GM12878 (cell line): ENCODE data around the gene UBE2L6. TPM values are rescaled to one million over a fixed set of nuclear protein-coding genes. Genes with fewer than 3 reads are reported as not detected.

Experiments used
- ATAC-seq: fragments of 200-7000 bp; cut with Tn5 transposase; 3 replicates; pipeline ENCODE4 v1.9.1; 2020; ENCODE audit warnings: mild to moderate bottlenecking, moderate library complexity
- BruUV-seq: library from RNA; stranded (reverse); fragments of 400-500 nt; replicated peaks from 2 replicates; lab custom pipeline; 2021; lab: Mats Ljungman, UMichigan
- CTCF ChIA-PET: fragments of 300-600 bp; sonication (Branson Sonifier 250); formaldehyde crosslinking; extraction: SDS; loops from one replicate; lab custom pipeline; 2021; ENCODE audit warnings: inconsistent platforms; lab: Yijun Ruan, JAX
- POLR2A ChIA-PET: fragments of 350-600 bp; formaldehyde crosslinking; extraction: SDS; loops from one replicate; lab custom pipeline; 2021; ENCODE audit warnings: inconsistent platforms; lab: Charles Lee
- RAD21 ChIA-PET: fragments of 300-600 bp; sonication (Branson Sonifier 250); formaldehyde crosslinking; loops from one replicate; lab custom pipeline; 2023; ENCODE audit warnings: antibody characterized with exemption; ENCODE audit not compliant: unreplicated experiment; lab: Charles Lee
- SMC1A ChIA-PET: fragments of 300-600 bp; sonication (Branson Sonifier 250); formaldehyde crosslinking; loops from one replicate; lab custom pipeline; 2023; ENCODE audit not compliant: unreplicated experiment, uncharacterized antibody; lab: Charles Lee
- DNase-seq: peaks from one replicate; pipeline ENCODE4 v3.0.0-alpha.2; 2011; ENCODE audit warnings: low read depth, low spot score
- FAIRE-seq: peaks from 3 replicates; lab custom pipeline; 2011; peaks lifted over from hg19 to GRCh38; lab: Jason Lieb, UNC
- H2AFZ ChIP-seq: 2 replicates; pipeline ENCODE4 v1.6.0; 2011; ENCODE audit warnings: low read depth, low read length, control low read depth; ENCODE audit not compliant: control insufficient read depth
- H3K27ac ChIP-seq: 2 replicates; pipeline ENCODE4 v1.5.1; 2011; ENCODE audit warnings: control low read depth; ENCODE audit not compliant: control insufficient read depth, insufficient read depth
- H3K27me3 ChIP-seq, 2 experiments: replicated peaks in 1 of 2; 2 replicates each; pipeline versions ENCODE4 v1.6.0 to v1.6.1; 2011; ENCODE audit warnings: low read length in 1 of 2; ENCODE audit not compliant: control insufficient read depth in 2 of 2, insufficient read depth in 2 of 2
- H3K36me3 ChIP-seq, 2 experiments: 2 replicates each; pipeline ENCODE4 v1.5.1; 2011; ENCODE audit warnings: low read length in 1 of 2; ENCODE audit not compliant: control insufficient read depth in 2 of 2, insufficient read depth in 2 of 2
- H3K4me1 ChIP-seq: 2 replicates; pipeline ENCODE4 v1.6.1; 2011; ENCODE audit warnings: mild to moderate bottlenecking, low read length, moderate library complexity, mixed read lengths; ENCODE audit not compliant: control insufficient read depth, insufficient read depth
- H3K4me2 ChIP-seq: 2 replicates; pipeline ENCODE4 v1.6.0; 2011; ENCODE audit warnings: control low read depth; ENCODE audit not compliant: control insufficient read depth, insufficient read depth
- H3K4me3 ChIP-seq: fragments of 200-600 bp; sonication (generic); 2 replicates; pipeline ENCODE4 v1.5.1; 2016
- H3K79me2 ChIP-seq: 2 replicates; pipeline ENCODE4 v1.6.0; 2011; ENCODE audit warnings: low read length; ENCODE audit not compliant: control insufficient read depth, insufficient read depth
- H3K9ac ChIP-seq: 2 replicates; pipeline ENCODE4 v1.8.0; 2011; ENCODE audit warnings: low read length, control low read depth, mixed read lengths; ENCODE audit not compliant: control insufficient read depth, insufficient read depth
- H3K9me3 ChIP-seq: replicated peaks from 3 replicates; pipeline ENCODE4 v1.5.1; 2011; ENCODE audit warnings: mild to moderate bottlenecking, low read length; ENCODE audit not compliant: control insufficient read depth, insufficient read depth
- H4K20me1 ChIP-seq: 2 replicates; pipeline ENCODE4 v1.6.0; 2011; ENCODE audit not compliant: control insufficient read depth, insufficient read depth
- BCL11A ChIP-seq: IDR thresholded peaks from 2 replicates; pipeline ENCODE4 v1.6.1; 2011; ENCODE audit warnings: low read depth, low read length
- EED ChIP-seq: sonication (generic); IDR thresholded peaks from 2 replicates; pipeline ENCODE4 v1.6.1; 2016; ENCODE audit warnings: antibody characterized with exemption, low read depth
- HDAC2 ChIP-seq: fragments of 200-600 bp; sonication (generic); IDR thresholded peaks from 2 replicates; pipeline ENCODE4 v1.6.1; 2017
- MTA3 ChIP-seq: IDR thresholded peaks from 2 replicates; pipeline ENCODE4 v1.6.1; 2012; ENCODE audit warnings: low read length, inconsistent platforms, borderline replicate concordance
- PAX8 ChIP-seq: fragments of 450-650 bp; IDR thresholded peaks from 2 replicates; pipeline ENCODE4 v1.6.1; 2017; ENCODE audit warnings: mild to moderate bottlenecking, moderate library complexity
- PML ChIP-seq: IDR thresholded peaks from 2 replicates; pipeline ENCODE4 v1.6.1; 2012; ENCODE audit warnings: low read length, inconsistent platforms
- RAD21 ChIP-seq: IDR thresholded peaks from 2 replicates; pipeline ENCODE4 v1.6.1; 2011; ENCODE audit warnings: mild to moderate bottlenecking, low read depth, low read length, moderate library complexity; ENCODE audit not compliant: insufficient read depth
- ZNF384 ChIP-seq: IDR thresholded peaks from 2 replicates; pipeline ENCODE4 v1.6.1; 2012; ENCODE audit warnings: low read depth, mild to moderate bottlenecking, low read length, improper control_type of control experiment, borderline replicate concordance
- ZZZ3 ChIP-seq: IDR thresholded peaks from 2 replicates; pipeline ENCODE4 v1.6.1; 2011; ENCODE audit warnings: low read depth; ENCODE audit not compliant: control insufficient read depth, insufficient read length
- WGBS: methylation state at CpG from one replicate; pipeline ENCODE4 v1.1.6; 2016; ENCODE audit warnings: low lambda C conversion rate; ENCODE audit not compliant: insufficient replicate concordance, insufficient coverage; ENCODE audit errors: missing lambda C conversion rate; 5-methylcytosine and 5-hydroxymethylcytosine counted together
- in situ Hi-C: fragments of 300-500 bp; cut with MboI; formaldehyde crosslinking; loops from 9 replicates; pipeline ENCODE4 v1.14.3; 2018; ENCODE audit warnings: mixed read lengths
- intact Hi-C: fragments of 100-400 bp; cut with micrococcal nuclease; formaldehyde crosslinking; loops from one replicate; pipeline ENCODE4 v1.14.2; 2022; ENCODE audit not compliant: unreplicated experiment
- polyA plus RNA-seq, 11 experiments: library from polyadenylated mRNA; depleted of rRNA in 4 of 11; unstranded in 6 of 11; stranded (reverse) in 5 of 11; fragments of >200 nt; fragmentation: Nextera tagmentation in 4 of 11; fragmentation: Illumina TruSeq in 1 of 11; extraction: Ambion mirVana in 4 of 11; extraction: Trizol in 1 of 11; gene quantifications; 1 replicate in 1 of 11; 2 replicates in 10 of 11; pipeline versions ENCODE4 v1.2.1 to v1.2.3, GENCODE V29; 2011 to 2016; ENCODE audit warnings: inconsistent platforms in 2 of 11, missing spikeins in 2 of 11, low read depth in 1 of 11
- total RNA-seq, 4 experiments: library from RNA; depleted of rRNA in 3 of 4; stranded (reverse); fragments of >200 nt in 3 of 4; fragmentation: Illumina TruSeq in 1 of 4; extraction: Trizol in 1 of 4; gene quantifications; 2 replicates each; pipeline versions ENCODE4 v1.2.1 to v1.2.3, GENCODE V29; 2013 to 2021
- TF ChIP-seq, protein P1 (sequence below): fragments of 450-650 bp; IDR thresholded peaks from 2 replicates; pipeline ENCODE4 v1.6.1; 2016; ENCODE audit warnings: mild to moderate bottlenecking

The UBE2L6 gene
- total and polyA plus RNA-seq, 10 of the 15 experiments (the other 5 are each of a cell fraction or from before 2014, with no cell fraction given), result 114 to 295 (median 173) TPM

DNA sequence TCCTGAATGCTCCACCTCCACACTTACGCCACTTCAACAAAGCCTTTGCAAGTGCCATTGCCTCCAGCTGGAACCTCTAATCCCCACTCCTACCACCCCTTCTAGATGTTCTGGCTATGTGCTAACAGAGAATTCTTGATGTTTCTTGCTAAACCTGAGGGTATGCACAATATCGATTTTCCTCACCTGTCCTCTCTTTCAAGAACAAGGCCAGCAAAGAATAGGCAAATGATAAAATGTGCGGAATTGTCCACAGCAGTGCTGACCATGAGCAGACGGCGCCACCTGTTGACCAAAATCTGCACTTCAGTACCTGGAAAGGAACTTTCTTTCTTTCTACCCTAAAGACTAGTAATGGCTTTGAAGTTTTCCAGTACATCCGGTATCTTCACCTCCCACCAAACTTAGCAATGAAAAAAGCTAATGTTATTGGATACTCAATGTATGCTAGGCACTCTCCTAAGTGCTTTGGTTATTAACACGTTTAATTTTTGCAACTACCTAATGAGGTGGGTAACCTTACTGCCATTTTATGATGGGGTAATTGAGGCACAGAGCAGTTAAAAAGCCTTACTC, 40.3 kb downstream of the UBE2L6 start (continued):
- TF ChIP-seq ZNF384 (no peak), MTA3 (no peak), BCL11A (no peak), PML (no peak), HDAC2 (no peak), RAD21 (peak; percentile 92), EED (no peak), ZZZ3 (no peak)
- TF ChIP-seq, protein P1, sequence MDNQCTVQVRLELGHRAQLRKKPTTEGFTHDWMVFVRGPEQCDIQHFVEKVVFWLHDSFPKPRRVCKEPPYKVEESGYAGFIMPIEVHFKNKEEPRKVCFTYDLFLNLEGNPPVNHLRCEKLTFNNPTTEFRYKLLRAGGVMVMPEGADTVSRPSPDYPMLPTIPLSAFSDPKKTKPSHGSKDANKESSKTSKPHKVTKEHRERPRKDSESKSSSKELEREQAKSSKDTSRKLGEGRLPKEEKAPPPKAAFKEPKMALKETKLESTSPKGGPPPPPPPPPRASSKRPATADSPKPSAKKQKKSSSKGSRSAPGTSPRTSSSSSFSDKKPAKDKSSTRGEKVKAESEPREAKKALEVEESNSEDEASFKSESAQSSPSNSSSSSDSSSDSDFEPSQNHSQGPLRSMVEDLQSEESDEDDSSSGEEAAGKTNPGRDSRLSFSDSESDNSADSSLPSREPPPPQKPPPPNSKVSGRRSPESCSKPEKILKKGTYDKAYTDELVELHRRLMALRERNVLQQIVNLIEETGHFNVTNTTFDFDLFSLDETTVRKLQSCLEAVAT, result no peak

DNA sequence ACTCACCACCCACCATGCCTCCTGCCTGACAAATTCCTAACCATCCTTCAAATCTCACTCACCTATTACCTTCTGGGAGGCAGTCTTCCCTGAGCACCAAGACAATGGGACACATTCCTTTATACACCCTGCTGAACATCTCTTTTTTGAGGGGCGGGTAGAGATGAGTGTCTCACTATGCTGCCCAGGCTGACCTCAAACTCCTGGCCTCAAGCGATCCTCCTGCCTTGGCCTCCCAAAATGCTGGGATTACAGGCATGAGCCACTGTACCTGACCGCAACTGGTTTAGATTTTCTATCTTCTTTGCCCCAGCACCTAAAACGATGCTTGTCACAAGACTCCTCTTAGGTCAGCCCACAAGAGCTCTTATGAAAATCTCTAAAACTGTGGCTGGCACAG, 44.1 kb downstream of the UBE2L6 start:
- no peak overlapping the region for H3K4me3 ChIP-seq
- BruUV-seq, result no TSS peak
- intact Hi-C loops, result no loop called here
- H3K79me2 ChIP-seq, result no peaks in the 10 kb centered on the region; the same call in 1 of the 2 replicates
- ChIA-PET CTCF (interaction anchor here (7.0 to 9.7 kb wide), 4 partner anchors 7 to 119 kb away, joined by 103 to 396 read pairs (median 137); partner anchors contain the start of gene SLC43A1), POLR2A (interaction anchor here (0.7 kb wide), 1 partner anchor 27 kb away, joined by 3 read pairs; no protein-coding TSS in a partner anchor), RAD21 (interaction anchor here (1.2 to 9.0 kb wide), 3 partner anchors 31 to 178 kb away, joined by 3 to 133 read pairs (median 4); no protein-coding TSS in a partner anchor), SMC1A (interaction anchor here (0.6 to 8.1 kb wide), 4 partner anchors 23 to 66 kb away, joined by 3 to 130 read pairs (median 28); no protein-coding TSS in a partner anchor)
- no peak for FAIRE-seq
- no peak for DNase-seq
- H3K36me3 ChIP-seq, result peaks cover 0 to 6% of the 10 kb centered on the region in 2 experiments; a peak in 2 of 4 replicates
- TF ChIP-seq PAX8, result no peak
- H3K27me3 ChIP-seq, result no peaks in the 10 kb centered on the region
- no peak overlapping the region for H3K4me2 ChIP-seq
- H3K27ac ChIP-seq, result no peak overlapping the region
- no peak for ATAC-seq
- no peaks in the 10 kb centered on the region for H3K9me3 ChIP-seq
- WGBS, result 77% methylated on average over 4 of the region's 4 CpGs
- no peak overlapping the region for H2AFZ ChIP-seq
- H3K4me1 ChIP-seq, result 0 out of 2 replicates have a peak, but pooled peaks cover 3% of the 10 kb centered on the region
- H4K20me1 ChIP-seq, result no peaks in the 10 kb centered on the region
- H3K9ac ChIP-seq, result no peak overlapping the region
- in situ Hi-C loops, result no loop called here
